ENCODE results near the gene SLC1A3.
"Not testable (repeated sequence)": the region's sequence is repeated elsewhere in the genome, so short reads cannot be mapped to it uniquely, and the experiment has no call there.

SLC1A3 gene

GRCh38 chr5:36606428-36607113 is at the start of gene SLC1A3:
Gene SLC1A3, plus strand, starts transcription at chr5:36606606. Its CDS starts 1,818 bp downstream, at chr5:36608424.
- peak; percentile 20 for DNase-seq

- DNase-seq: no peak
Measured at GRCh38 chr5:36558641-36559040, 47.8 kb upstream of the SLC1A3 start.

GRCh38 chr5:36561601-36562000 is 44.8 kb upstream of the SLC1A3 start:
- DNase-seq: no peak

- DNase-seq: no peak
Measured at GRCh38 chr5:36569491-36569890, 36.9 kb upstream of the SLC1A3 start.

GRCh38 chr5:36570301-36571095 is 35.9 kb upstream of the SLC1A3 start:
- DNase-seq: no peak

DNA sequence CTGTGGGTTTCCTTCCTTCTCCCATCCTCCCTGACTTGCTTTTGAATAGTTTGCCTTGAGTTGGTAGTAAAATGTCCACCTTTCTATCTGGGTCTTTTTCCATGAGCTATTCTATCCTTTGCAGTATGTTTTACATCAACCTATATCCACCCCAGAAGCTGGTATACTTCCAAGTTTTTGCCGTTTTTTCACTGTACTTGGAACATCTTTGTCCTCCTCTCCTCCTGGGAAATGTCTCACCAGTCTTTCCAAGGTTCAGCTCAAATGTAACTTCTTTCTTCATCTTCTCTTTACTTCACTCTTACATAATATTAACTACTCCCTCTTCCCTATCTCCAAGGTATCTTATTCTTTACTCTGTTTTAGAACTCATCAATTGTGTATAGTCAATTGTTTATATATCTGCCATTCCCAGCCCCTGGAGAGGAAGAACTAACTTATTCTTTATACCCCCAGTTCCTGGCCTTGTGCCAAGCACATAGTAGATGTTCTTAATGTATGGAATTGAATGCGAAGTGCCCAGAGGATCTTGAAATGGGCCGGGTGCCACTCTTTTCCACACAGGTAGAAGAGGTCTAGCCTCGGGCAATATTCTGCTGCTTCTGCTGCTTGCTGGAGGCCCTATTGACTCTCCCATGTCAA is 34.9 kb upstream of the SLC1A3 start:
- no peak for DNase-seq

- DNase-seq: no peak
Measured at GRCh38 chr5:36573438-36573837, 33.0 kb upstream of the SLC1A3 start.

GRCh38 chr5:36575361-36575781 is 31.0 kb upstream of the SLC1A3 start:
- no peak for DNase-seq

GRCh38 chr5:36576721-36577120 is 29.7 kb upstream of the SLC1A3 start:
- no peak for DNase-seq

- not testable (repeated sequence) for DNase-seq
Measured at GRCh38 chr5:36579858-36580257, 26.5 kb upstream of the SLC1A3 start.

GRCh38 chr5:36581070-36581469 is 25.3 kb upstream of the SLC1A3 start:
- DNase-seq: no peak

- no peak for DNase-seq
Measured at GRCh38 chr5:36584009-36584875, 22.2 kb upstream of the SLC1A3 start.

- no peak for DNase-seq
Measured at GRCh38 chr5:36585701-36586100, 20.7 kb upstream of the SLC1A3 start.

DNA sequence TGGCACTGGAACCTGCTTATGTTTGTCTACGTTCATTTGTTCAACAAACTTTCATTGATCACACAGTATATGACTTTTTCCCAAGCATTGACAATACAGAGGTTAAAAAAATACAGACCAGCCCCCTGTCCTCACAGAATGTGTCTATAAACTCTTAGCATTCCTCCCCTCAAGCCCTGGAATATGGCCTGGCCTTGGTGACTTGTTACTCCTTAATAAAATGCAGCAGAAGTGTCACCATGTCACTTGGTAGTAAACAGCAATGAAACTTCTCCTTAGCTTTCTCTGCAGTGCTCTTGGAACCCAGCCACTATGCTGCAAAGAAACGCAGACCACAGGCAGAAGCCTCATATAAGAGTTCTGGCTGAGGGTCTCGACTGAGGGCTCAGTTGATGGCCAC is 19.1 kb upstream of the SLC1A3 start:
- DNase-seq: no peak

- DNase-seq: not testable (repeated sequence)
Measured at GRCh38 chr5:36589735-36590134, 16.7 kb upstream of the SLC1A3 start.

DNA sequence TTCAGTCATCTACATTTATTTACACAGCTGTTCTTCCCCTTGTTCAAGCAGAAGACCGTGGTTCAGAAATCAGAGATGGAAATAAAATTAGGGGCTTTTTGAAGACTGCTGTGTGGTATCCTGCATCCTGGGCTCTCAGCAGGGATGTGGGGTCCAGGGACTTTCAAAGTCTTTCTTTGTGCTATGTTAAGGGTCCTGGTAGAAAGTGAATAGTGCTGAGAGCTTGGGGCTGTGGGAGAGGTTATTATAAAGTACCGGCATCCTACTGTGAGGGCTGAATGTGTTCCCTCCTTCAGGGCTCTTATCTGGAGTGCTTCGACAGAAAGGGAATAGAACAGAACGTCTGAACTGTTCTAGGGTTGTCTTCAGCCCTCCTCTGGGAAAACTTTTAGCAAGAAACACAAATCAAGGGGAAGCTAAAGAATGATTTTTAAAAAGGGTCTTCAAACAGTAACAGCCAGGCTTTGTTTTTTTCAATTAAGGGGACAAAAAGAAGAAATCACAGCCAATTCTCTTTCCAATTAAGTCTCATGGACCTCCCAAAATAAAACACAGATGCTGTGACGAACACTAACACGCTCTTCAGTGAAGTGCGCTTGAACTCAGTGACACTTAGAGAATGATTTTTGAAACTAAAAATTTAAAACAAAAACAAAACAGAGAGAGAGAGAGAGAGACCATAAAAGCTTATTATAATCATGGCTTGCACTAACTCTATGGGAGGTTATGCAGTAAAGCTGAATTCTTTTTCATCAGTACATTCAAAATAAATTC is 15.7 kb upstream of the SLC1A3 start:
- DNase-seq: no peak

GRCh38 chr5:36593867-36594266 is 12.5 kb upstream of the SLC1A3 start:
- no peak for DNase-seq

DNA sequence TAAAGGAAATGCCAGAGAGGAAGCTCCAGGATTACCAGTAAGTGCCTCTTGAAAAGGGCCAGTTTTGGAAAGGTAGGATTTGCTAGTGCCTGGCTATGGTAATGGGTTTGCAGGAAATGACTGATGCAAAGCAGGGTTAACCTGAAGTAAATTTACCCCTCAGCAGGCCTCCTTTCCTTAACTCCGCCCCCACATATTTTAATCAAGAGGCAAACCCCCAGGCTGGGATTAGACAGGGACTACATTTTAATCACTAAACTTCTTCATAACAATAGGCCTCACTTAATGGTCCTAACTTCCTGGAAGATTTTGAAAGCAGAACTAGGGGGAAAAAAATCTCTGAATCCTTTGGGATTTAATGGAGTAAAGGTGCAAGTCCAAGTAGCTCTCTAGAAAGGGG is 10.2 kb upstream of the SLC1A3 start:
- DNase-seq: no peak

- DNase-seq: no peak
Measured at GRCh38 chr5:36596756-36597155, 9.7 kb upstream of the SLC1A3 start.

DNA sequence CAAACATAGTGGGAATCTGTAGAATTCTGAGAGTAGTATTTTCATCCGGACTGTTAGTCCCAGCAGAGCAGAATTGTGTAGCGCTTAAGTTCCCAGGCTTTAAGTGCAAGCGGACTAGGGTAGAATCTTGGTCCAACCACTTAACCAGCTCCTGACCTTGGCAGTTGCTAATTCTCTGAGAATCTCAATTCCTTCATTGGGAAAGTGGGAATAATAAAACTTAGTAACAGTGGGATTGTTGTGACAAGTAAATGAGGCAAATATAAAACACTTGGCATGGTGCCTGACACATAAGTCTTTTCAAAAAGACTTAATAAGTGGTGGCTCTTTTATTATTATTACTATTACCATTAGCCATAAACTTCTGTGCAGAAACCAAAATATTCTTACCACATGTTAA is 8.4 kb upstream of the SLC1A3 start:
- DNase-seq: no peak

DNA sequence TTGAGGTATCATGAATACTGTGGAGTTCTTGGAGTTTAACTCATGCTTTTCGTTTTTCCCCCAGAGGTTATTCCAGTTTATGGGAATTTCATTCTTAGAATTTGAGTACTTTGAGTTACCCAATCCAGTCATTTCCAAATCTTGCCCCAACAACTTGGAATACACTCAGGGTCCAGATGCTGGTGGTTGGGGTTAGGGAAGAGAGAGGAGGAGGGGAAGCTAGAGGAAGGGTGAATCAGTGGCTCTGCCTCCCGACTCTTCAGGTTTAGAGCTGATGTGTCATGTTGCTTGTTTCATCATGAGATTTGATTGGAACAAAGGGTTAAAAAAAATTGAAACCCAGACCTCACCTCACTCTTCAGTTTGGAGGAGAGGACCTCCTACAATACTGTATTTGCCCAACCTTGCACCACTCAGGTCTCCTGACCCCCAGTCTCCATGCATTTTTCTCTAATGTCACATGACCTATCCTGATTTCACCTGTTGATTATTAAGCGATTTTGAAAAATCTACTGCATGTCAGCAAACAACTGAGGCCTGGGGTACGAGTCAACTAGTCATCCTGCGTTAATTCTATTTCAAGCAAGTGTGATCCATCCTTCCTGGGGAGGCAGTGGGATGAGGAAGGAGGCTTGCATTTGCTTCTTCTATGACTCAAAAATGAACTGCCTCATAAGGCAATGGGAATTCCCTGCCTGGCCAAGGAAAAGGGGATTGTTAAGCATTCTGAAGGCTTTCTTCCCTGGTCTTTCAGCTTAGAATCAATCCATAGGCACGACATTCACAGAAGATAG is 6.2 kb upstream of the SLC1A3 start:
- no peak for DNase-seq

All from activated naive CD4-positive, alpha-beta T cell treated with anti-CD3 and anti-CD28 coated beads, Interleukin-2, amount 50 U/mL, for 16 hours (primary cell).